Activated CD8-positive, alpha-beta memory T cell treated with anti-CD3 and anti-CD28 coated beads, Interleukin-2, amount 50 U/mL, for 1 hour (primary cell): Measurements from ENCODE around the gene PSMD1.

ENCODE experiments used
- DNase-seq: peaks from one replicate; pipeline ENCODE4 v3.0.0-alpha.2; 2020; ENCODE audit errors: extremely low read depth

Gene PSMD1

DNA sequence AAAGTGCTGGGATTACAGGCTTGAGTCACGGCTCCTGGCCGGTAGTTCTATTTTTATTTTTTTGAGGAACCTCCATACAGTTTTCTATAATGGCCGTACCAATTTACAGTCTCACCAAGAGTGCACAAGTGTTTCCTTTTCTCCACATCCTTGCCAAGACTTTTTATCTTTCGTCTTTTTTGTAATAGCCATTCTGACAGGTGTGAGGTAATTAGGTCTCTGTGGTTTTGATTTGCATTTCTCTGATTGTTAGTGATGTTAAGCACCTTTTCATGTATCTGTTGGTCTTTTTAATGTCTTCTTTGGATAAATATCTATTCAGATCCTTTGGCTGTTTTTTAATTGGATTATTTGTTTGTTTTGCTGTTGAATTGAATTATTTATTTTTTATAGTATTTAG lies 151.1 kb downstream of the PSMD1 start:
- DNase-seq: no peak

GRCh38 chr2:231210782-231211181 lies 154.1 kb downstream of the PSMD1 start:
- DNase-seq: no peak

GRCh38 chr2:231211486-231211885 lies 154.8 kb downstream of the PSMD1 start:
- DNase-seq: no peak

GRCh38 chr2:231212329-231212845 lies 155.7 kb downstream of the PSMD1 start:
- DNase-seq: no peak

GRCh38 chr2:231213931-231214642 lies 157.4 kb downstream of the PSMD1 start:
- DNase-seq: no peak

DNA sequence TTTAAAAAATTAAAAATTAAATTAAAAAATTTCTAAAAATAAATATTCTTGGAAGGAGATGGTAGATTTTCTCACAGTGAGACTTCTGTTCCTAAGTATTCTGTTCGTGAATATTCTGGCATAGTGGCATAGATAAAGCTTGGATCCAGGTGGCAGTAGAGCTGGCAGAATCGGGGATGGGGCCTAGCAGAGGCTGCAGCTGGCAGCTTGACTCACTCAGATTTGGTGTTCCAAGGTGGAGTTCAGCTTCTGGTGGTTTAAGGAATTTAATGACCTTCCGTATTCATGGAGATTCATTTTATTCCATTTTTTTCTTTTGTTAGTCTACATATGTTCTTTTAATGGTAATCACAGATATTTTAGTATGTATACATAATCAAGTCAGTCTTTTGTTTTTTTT lies 161.7 kb downstream of the PSMD1 start:
- no peak for DNase-seq

DNA sequence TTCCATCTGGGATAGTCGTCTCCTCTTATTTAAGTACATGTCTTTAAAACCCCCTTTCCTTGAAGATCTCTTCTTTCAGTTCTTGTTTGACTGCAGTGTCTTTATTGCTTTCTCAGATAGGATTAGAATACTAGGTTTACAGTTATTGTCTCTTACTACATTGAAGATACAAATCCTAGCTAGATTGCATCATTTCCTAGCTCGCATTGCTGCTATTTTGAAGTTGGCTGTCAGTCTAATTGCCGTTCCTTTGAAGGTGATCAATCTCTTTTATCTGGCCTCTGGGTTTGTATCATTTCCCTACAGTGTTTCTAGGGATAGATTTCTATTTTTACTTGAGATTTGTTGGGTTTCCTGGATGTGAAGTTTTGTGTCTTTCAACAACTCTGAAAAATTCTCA lies 162.6 kb downstream of the PSMD1 start:
- no peak for DNase-seq

- no peak for DNase-seq
Observed at GRCh38 chr2:231221761-231222160, 165.1 kb downstream of the PSMD1 start.
